GM19238 (cell line): ENCODE measurements around the gene VPS26C.

Experiments used
- DNase-seq: peaks from one replicate; pipeline ENCODE4 v3.0.0; 2011; ENCODE audit warnings: low spot score; ENCODE audit not compliant: insufficient read length

Gene VPS26C

DNA sequence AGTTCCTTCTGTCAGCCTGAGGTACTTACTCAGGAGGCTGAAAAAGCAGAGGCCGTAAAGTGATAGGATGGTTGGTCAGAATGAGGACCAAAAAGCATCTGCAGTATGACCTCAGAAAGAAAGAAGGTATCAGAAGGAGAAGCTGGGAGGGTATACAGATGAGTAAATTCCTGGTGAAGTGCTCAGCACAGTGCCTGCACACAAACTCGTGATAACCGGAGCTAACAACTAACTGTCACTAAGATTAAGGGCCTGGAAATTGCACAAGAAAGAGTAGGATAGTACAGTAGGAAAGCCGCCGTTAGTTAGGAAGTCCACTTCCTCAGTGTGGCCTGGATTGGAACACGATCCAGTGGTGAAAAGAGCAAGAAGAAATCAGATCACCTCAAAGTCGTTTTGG, 62.6 kb downstream of the VPS26C start:
- DNase-seq, result no peak

DNA sequence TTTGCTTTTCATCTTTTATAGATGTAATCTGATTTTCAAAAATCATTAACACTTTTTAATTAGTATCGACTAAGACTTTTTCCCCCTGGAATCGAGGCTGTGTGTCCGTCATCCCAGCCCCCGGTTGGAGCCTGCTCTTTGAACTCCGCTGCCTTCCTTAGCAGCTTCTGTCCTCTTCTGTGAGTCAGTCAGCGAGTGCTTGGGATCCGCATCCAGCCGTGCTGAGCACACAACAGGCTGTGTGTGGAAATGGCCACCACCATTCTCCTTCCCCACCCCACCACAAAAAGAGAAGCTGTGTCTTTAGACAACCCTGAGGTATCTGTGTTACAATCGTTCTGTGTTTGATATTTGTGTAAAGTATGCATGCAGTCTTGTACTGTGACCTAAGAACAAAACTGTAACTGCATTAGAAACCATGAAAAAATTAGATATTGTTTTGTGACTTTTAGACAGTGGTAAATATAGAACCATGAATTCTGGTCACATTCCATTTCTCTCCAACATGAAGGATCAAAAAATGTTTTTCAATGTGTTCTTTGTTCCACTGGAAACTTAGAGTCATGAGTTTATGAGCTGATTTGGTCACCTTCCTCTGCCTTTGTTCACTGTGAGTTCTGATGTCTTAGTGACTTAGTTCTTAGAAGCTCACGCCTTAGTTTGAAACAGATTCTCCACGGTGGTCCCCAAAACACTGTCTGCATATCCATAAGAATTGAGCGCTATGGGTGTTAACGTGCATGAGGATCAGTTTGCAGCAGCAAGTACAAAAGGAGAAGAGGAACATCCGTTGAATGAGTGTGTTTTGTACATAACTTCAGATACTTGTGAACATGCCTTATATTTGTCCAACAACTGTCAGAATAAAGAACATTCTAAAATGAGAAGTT, 64.7 kb downstream of the VPS26C start:
- DNase-seq, result no peak

DNA sequence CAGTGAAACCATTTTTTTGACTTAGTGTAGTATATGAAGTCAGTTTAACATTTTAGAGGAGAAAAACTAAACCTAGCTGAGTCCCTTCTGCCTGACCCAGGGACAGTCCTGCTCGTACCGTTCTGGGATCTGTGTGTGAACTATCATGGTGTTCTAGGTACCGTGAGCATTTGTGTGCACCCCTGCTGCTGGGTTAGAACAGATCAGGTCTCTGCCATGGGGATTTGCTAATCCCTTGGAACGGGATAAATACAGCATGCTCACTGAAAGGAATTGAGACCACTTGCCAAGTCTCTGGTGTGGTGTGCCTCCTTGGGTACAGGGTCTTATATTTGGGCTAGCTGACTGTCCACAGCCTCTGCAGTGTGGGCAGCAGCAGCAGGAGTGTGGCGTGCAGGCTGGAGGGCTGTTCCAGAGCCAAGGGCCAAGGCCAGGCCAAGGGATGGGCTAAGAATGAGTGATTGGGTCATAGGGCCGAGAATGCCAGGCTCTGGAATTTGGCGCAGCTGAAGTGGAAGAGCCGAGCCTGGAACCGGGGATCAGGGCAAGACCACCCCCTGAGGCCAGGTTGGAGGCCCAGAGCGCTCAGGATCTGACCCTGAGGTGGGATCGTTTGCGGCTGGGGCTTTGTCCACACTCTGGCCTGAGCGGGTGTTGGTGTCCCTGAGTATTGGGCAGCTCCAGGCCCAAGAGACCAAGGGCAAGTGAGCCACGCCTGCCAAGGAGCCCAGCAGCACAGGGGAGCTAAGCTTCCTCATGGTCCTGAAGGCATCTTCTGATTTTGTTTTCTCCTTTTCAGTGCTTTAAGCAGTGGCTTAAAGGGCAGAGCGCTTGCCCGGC, 66.3 kb downstream of the VPS26C start:
- DNase-seq, result no peak

DNA sequence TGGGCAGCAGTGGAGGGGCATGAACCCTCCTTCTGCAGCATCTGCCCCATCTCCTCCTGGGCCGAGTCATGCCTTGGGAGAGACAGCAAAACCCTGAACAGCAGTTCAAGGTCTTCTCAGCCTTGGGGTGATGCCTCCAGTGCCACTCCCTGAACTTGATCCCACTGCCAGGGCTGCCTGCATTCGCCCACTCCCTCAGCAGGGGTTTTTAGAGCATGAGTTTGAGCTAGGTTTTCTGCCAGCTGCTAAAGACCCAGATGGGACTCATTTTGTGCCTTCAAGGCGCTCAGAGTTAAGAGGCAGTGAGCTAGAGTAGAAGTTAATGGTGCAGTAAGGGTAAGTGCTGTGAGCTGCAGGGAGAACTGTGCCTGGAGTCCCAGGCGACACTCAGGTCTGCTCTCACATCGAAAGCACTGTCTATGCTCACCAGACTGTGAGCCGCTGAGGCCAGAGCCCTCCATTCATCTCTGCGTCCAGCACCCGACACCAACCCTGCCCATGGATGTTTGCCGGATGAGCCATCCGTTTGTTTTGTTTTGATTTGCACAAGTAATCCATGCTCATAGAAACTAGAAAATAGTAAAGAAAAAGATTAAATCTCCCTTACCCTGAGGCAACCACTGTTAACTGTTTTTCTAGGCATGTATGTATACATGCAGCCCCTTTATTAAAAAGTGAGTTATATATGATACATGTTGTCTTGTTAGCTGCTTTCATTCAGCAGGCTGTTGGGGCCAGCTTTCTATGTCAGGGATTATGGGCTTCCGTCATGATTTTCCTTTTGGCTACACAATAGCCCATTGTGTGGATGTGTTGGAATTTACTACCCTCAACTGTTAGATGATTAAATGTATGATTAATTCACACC, 67.8 kb downstream of the VPS26C start:
- DNase-seq, result no peak

DNA sequence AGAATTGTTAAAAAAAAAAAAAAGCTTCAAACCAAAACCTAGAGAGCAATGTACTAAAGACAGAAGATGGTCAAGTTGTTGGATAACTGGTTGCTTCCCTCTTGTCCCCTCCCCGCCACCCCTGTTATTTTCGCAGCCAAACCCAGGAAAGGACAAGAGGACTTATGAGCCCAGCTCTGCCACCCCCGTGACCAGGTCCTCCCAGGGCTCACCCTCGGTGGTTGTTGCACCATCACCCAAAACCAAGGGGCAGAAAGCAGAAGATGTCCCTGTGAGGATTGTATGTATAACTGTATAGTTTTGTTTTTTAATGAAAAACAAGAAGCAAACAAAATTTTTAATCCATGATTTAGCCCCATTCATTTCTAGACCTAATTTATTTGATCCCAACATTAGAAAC, 69.4 kb downstream of the VPS26C start:
- DNase-seq, result no peak

DNA sequence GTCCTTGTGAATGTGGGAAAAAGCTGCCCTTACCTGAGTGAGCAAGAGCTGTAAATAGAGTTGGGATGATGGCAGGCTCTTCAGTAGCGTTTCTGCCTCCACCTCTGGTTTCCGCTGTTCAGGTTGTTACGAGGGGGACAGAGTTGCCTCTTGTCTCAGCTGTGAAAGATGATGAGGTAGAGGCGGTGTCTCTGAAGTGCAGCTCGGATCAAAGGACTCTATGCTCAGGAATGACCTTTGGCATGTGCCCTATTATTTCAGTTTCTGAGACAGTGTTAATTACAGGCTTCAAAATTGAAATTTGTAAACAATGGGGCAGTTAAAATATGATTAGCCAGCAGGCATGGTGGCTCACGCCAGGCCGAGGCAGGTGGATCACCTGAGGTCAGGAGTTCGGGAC, 70.3 kb downstream of the VPS26C start:
- no peak for DNase-seq

DNA sequence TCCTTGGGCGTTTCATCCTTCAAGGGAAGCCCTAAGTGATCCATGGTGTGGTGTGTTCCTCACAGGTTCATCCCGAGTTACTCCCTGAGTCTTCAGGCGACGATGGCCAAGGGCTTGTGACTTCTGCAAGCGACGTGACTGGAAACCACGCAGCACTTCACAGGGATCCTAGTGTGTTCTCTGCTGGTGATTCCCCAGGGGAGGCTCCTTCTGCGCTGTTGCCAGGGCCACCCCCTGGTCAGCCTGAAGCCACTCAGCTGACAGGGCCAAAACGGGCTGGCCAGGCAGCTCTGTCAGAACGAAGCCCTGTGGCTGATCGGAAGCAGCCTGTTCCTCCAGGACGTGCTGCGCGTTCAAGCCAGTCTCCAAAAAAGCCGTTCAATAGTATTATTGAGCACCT, 71.5 kb downstream of the VPS26C start:
- no peak for DNase-seq

DNA sequence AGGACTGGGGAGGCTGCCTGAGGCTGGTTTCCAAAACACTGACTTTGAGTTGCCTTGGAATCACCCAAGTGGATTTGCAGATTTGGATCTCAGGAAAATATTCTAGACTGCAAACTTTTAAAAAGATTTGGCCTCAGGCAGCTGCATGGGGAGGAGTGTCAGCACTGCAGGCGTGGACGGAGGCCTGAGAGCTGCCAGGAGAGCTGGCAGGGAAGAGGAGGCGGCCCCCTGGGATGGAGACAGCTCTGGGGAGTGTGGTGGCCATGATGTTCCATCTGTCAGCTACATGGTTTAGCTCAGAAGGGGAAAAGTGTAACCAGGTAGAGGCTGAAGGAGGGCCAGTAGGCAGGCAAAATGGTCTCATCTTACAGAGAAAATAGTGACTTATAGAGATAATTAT, 72.1 kb downstream of the VPS26C start:
- DNase-seq, result no peak

DNA sequence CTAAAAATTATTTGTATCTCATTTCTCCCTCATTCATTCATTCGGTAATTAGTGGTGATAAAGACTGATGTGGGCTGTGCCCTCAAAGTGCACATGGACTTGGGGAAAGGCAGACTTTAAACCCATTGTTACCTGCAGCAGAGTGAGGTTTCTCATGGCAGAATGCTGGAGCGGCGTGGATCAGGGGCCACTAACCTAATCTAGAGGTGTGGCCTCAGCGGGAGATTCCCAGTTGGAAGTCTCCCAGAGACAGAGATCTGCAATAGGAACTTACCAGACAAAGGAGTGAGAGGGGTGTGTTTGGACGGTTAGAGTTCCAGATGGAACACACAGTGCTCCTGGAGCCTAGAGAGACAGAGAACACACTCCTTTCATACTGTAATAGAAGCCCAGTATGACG, 73.5 kb downstream of the VPS26C start:
- no peak for DNase-seq

DNA sequence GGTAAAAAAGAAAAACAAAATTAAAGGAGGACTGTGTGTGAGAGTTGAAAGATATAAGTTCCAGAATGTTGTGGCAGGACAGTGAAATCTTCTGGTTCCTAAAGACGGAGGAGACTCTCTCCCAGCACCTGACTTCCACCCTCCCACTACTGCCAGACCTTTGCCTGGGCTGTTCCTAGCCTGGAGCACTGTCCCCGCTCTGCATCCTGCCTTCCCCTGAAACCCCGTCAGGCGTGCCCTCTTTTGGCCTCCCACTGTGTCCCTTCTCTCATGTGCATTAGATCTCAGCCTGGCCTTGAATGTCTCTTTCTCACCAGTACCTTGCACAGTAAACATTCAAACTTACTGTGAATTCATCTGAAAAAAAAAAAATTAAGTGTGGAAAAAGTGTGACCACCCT, 74.1 kb downstream of the VPS26C start:
- DNase-seq, result no peak

DNA sequence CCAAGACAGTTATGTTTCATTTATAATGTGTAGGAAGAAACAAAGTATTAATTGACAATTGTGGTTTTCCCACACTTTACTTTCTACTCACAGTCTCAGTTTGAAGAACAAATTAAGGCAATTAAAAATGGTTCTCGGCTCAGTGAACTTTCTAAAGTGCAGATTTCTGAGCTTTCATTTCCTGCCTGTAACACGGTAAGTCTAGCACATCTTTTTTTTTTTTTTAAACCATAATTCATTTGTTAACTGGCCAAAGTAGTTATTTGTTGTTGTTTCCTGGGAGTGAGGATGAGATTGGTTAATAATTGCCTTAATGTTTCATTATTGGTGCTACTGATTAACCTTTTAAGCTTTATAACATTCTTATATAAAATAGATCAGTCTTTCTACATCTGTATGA, 75.1 kb downstream of the VPS26C start:
- no peak for DNase-seq

DNA sequence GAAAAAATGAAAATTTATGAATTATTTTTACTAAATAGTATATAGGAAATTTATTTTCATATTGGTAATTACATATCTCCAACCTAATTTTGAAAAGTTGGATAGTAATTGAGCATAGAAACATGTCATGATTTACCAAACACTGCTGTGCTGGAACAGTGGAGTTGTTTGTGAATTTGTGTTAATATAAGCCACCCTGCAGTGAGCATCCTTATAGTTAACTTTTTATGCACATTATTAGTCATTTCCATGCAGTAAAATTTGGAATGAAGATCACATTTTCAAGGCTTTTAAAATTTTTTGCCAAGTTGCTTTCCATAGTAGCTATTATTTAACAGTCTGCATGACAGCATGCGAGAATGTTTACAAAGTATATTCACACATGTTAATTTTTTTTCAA, 78.3 kb downstream of the VPS26C start:
- DNase-seq, result no peak

DNA sequence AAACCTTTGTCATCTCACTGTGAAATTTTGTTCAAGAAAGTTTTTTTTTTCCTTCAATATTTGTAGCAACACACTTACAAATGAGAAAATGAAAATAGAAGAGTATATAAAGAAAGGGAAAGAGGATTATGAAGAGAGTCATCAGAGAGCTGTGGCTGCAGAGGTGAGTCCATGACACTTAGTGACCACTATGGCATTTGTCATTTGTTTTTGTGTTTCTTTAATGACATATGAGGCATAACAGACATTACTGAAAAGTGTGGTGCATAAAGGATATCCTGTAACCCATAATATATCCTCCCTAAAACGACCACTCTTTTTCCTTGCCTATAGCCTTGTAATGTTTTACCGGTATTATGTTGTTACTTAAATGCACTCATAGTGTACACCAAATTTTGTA, 80.2 kb downstream of the VPS26C start:
- DNase-seq, result no peak

DNA sequence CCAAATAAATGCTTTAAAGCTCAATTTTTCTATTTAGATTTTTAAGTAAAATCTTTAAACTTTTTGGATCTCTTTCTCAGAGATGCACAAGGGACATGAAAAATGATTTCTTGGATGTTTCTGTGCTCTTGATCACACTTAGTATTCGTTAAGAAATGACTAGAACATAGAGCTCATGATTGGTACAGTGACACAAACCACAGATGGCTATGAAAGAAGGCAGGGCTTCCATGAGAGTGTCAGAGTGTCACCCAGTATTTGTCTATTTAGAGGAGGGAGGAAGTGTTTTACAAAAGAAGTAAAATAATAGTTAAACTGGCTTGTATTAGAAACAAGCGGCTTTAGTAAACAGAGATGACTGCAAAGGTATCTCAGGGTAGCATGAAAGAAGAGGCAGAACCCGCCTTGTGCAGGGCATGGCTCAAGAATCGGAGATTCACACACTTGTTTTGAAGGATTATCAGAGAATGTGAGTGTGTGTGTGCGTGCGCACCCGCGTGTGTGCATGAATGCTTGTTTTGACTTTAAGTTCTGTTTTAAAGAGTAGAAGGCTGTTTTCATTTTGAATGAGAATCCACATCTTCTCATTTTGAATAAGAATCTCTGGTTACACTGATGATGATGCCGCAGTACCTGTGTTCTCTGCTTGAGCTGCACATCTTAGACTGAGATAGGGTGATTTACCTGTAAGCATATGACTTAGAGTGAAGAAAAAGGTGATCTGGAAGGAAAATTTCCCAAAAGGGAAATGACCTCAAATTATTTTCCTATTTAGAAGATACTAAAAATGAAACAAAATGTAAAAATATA, 82.1 kb downstream of the VPS26C start:
- DNase-seq, result no peak

DNA sequence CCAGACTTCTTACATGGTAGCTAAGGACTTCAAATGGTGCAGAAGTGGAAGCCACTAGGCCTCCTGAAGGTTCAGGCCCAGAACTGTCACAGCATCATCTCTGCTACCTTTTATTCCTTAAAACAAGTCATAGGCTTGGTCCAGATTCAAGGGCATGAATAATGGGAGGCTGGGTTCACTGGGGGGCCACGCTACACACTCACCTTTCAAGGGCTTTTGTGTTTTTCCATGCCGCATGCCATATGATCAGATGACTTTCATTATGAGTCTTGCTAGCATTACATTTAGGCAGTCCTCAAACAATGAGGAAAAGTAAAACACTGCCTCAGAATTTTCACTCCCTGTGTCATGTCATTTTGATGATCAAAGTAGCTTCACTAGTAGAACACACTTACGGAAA, 83.4 kb downstream of the VPS26C start:
- no peak for DNase-seq

DNA sequence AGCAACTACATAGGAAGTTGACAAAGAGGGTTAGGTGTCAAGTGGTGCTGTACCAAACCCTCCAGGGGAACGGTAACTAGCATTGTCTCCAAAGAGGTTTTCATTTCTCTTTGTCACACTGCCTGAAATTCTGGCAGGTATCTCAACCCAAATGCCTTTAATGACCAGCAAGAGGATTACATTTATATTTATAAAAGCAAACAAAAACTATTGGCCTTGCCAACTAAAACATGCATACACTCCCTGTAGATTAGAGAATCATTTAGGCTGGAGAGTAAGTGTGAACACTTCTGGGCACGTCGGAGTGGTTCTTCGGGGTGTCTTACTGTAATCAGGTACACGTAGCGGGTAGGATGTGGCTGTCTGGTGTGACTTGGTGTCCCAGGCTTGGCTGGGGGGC, 84.9 kb downstream of the VPS26C start:
- DNase-seq, result no peak

DNA sequence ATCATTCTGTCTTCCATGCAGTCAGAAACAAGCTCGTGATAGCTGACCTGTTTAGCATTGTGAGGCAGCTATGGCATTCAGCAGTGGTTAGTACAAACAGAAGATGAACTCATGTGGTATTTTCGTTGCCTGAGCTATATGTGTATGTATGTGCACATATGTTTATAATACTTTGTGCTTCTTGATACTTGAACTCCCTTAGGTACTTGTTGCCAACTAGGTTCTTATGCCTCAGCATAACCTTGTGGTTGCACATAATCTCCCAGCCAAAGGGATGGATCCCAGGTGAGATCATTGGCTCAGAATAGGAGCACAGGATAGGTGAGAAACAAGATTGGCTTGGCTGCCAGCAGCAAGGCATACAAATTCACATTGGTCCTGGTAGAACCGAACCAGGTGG, 86.1 kb downstream of the VPS26C start:
- no peak for DNase-seq

DNA sequence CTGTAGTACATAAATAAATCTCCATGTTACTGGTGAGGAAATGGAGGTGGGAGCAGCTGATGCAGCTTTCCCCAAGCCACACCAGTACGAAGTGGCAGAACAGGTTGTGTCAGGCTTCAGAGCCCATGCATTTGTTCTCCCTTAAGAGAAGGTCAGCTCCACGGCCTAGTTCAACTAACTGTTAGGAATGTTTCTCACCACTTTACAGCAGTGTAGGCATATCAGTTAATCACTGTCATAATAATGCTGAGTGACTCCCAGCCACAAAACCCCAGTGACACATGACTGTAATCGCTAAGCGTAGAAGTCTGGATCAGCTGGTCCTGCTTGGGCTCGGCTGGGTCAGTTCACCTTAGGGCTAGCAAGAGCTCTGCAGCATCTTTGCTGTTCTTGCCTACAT, 90.4 kb downstream of the VPS26C start:
- no peak for DNase-seq
